MG63 (cell line): Measurements from ENCODE around the gene TRIM50. TPM values are rescaled to one million over a fixed set of nuclear protein-coding genes. Genes with fewer than 3 reads are reported as not detected.
"Not testable (repeated sequence)": the region's sequence is repeated elsewhere in the genome, so short reads cannot be mapped to it uniquely, and the experiment has no call there.

ENCODE experiments used
- DNase-seq: peaks from one replicate; pipeline ENCODE4 v3.0.0-alpha.2; 2020
- H3K27me3 ChIP-seq: fragments of 250-450 bp; sonication (Bioruptor Pico); 2 replicates; pipeline ENCODE4 v1.5.1; 2020; ENCODE audit warnings: mild to moderate bottlenecking, moderate library complexity
- H3K36me3 ChIP-seq: fragments of 250-450 bp; sonication (Bioruptor Pico); 2 replicates; pipeline ENCODE4 v1.5.1; 2020; ENCODE audit warnings: mild to moderate bottlenecking, moderate library complexity
- H3K4me3 ChIP-seq: fragments of 250-450 bp; sonication (Bioruptor Pico); 2 replicates; pipeline ENCODE4 v1.5.1; 2020; ENCODE audit warnings: mild to moderate bottlenecking, moderate library complexity
- H3K9me3 ChIP-seq: fragments of 250-450 bp; sonication (Bioruptor Pico); 2 replicates; pipeline ENCODE4 v1.5.1; 2020; ENCODE audit warnings: mild to moderate bottlenecking, moderate library complexity
- total RNA-seq: library from RNA; depleted of rRNA; stranded (reverse); fragments of >200 nt; shearing (Covaris generic); gene quantifications from 2 replicates; pipeline ENCODE4 v1.2.3, GENCODE V29; 2014; ENCODE audit warnings: low replicate concordance

Gene TRIM50
- total RNA-seq, 1 experiment from 2014 or later = not detected

GRCh38 chr7:73327449-73327848, 433 bp downstream of the TRIM50 start:
- DNase-seq, H3K9me3 ChIP-seq: not testable (repeated sequence)

GRCh38 chr7:73325424-73325823, 2.5 kb downstream of the TRIM50 start:
- H3K27me3 ChIP-seq, DNase-seq, H3K4me3 ChIP-seq, H3K36me3 ChIP-seq, H3K9me3 ChIP-seq: not testable (repeated sequence)

More at GRCh38 chr7:73327449-73327848, 433 bp downstream of the TRIM50 start:
- H3K36me3 ChIP-seq, H3K4me3 ChIP-seq, H3K27me3 ChIP-seq: not testable (repeated sequence)

- not testable (repeated sequence) for H3K36me3 ChIP-seq, H3K9me3 ChIP-seq, H3K4me3 ChIP-seq, H3K27me3 ChIP-seq
- peak; percentile 32 for DNase-seq
These were observed 3.6 kb downstream of the TRIM50 start for GRCh38 chr7:73324081-73324845.

GRCh38 chr7:73323434-73324080, 4.3 kb downstream of the TRIM50 start:
- not testable (repeated sequence) for H3K9me3 ChIP-seq, H3K27me3 ChIP-seq, H3K36me3 ChIP-seq, H3K4me3 ChIP-seq, DNase-seq

- H3K36me3 ChIP-seq, H3K4me3 ChIP-seq, H3K27me3 ChIP-seq, DNase-seq, H3K9me3 ChIP-seq: not testable (repeated sequence)
These were observed 7.9 kb downstream of the TRIM50 start for GRCh38 chr7:73320009-73320408.

- H3K27me3 ChIP-seq, H3K4me3 ChIP-seq, DNase-seq, H3K36me3 ChIP-seq, H3K9me3 ChIP-seq: not testable (repeated sequence)
These were observed 8.3 kb downstream of the TRIM50 start for GRCh38 chr7:73319541-73319940.

- not testable (repeated sequence) for H3K36me3 ChIP-seq, H3K9me3 ChIP-seq
These were observed 9.2 kb downstream of the TRIM50 start for GRCh38 chr7:73318656-73319204.

GRCh38 chr7:73316521-73316920, 11.4 kb downstream of the TRIM50 start:
- no peak for DNase-seq
- H3K9me3 ChIP-seq = no peaks in the 10 kb centered on the region
- no peak overlapping the region for H3K4me3 ChIP-seq
- H3K27me3 ChIP-seq = no peaks in the 10 kb centered on the region
- no peaks in the 10 kb centered on the region for H3K36me3 ChIP-seq

More at GRCh38 chr7:73318656-73319204, 9.2 kb downstream of the TRIM50 start:
- DNase-seq, H3K4me3 ChIP-seq, H3K27me3 ChIP-seq: not testable (repeated sequence)

GRCh38 chr7:73314271-73314670, 13.6 kb downstream of the TRIM50 start:
- Histone ChIP-seq H3K36me3 (no peaks in the 10 kb centered on the region), H3K27me3 (no peaks in the 10 kb centered on the region), H3K4me3 (no peak overlapping the region), H3K9me3 (no peaks in the 10 kb centered on the region)
- no peak for DNase-seq

- Histone ChIP-seq H3K36me3 (no peaks in the 10 kb centered on the region), H3K27me3 (no peaks in the 10 kb centered on the region), H3K4me3 (no peak overlapping the region), H3K9me3 (no peaks in the 10 kb centered on the region)
- no peak for DNase-seq
These were observed 14.4 kb downstream of the TRIM50 start for GRCh38 chr7:73313521-73313906.

GRCh38 chr7:73312831-73313520, 14.9 kb downstream of the TRIM50 start:
- DNase-seq = no peak
- no peaks in the 10 kb centered on the region for H3K9me3 ChIP-seq
- no peak overlapping the region for H3K4me3 ChIP-seq
- H3K36me3 ChIP-seq = no peaks in the 10 kb centered on the region
- no peaks in the 10 kb centered on the region for H3K27me3 ChIP-seq

- not testable (repeated sequence) for H3K36me3 ChIP-seq, DNase-seq, H3K27me3 ChIP-seq, H3K4me3 ChIP-seq, H3K9me3 ChIP-seq
These were observed 16.5 kb downstream of the TRIM50 start for GRCh38 chr7:73311421-73311820.

- Histone ChIP-seq H3K36me3 (no peaks in the 10 kb centered on the region), H3K27me3 (no peaks in the 10 kb centered on the region)
- DNase-seq = peak; percentile 82
These were observed 19.1 kb downstream of the TRIM50 start, which contains the start of gene NSUN5 for GRCh38 chr7:73308665-73309214. Gene NSUN5 (minus strand): TSS chr7:73308826. CDS start chr7:73308790, 36 bp downstream.

GRCh38 chr7:73308074-73308664, 19.7 kb downstream of the TRIM50 start:
- H3K4me3 ChIP-seq = peak overlapping the region; percentile 61

More at GRCh38 chr7:73308665-73309214, 19.1 kb downstream of the TRIM50 start, which contains the start of gene NSUN5:
- no peaks in the 10 kb centered on the region for H3K9me3 ChIP-seq
- H3K4me3 ChIP-seq = peak within 1 kb of the TSS; percentile 61

GRCh38 chr7:73307436-73307835, 20.4 kb downstream of the TRIM50 start:
- Histone ChIP-seq H3K36me3 (no peaks in the 10 kb centered on the region), H3K4me3 (no peak overlapping the region; the same call in 1 of the 2 replicates), H3K27me3 (no peaks in the 10 kb centered on the region), H3K9me3 (no peaks in the 10 kb centered on the region)
- no peak for DNase-seq

More at GRCh38 chr7:73308074-73308664, 19.7 kb downstream of the TRIM50 start:
- no peak for DNase-seq
- no peaks in the 10 kb centered on the region for H3K27me3 ChIP-seq
- no peaks in the 10 kb centered on the region for H3K36me3 ChIP-seq
- H3K9me3 ChIP-seq = no peaks in the 10 kb centered on the region

GRCh38 chr7:73304612-73305387, 23.1 kb downstream of the TRIM50 start:
- H3K4me3 ChIP-seq, DNase-seq, H3K9me3 ChIP-seq, H3K36me3 ChIP-seq, H3K27me3 ChIP-seq: not testable (repeated sequence)
